OCI-LY1 (cell line): Measurements from ENCODE around the gene TFAP2E.

ENCODE experiments used
- H2AFZ ChIP-seq: fragments of 200-600 bp; sonication (generic), shearing (Covaris generic); 2 replicates; pipeline ENCODE4 v1.6.0; 2014; ENCODE audit warnings: antibody characterized with exemption, mild to moderate bottlenecking, low read length
- H3F3A ChIP-seq: fragments of 200-600 bp; sonication (generic), shearing (Covaris generic); 2 replicates; pipeline ENCODE4 v1.6.0; 2014; ENCODE audit warnings: mild to moderate bottlenecking, antibody characterized with exemption, low read length, moderate library complexity; ENCODE audit not compliant: insufficient read depth
- H3K27ac ChIP-seq: fragments of 200-600 bp; sonication (generic); 2 replicates; pipeline ENCODE4 v1.5.1; 2014; ENCODE audit warnings: low read length, mixed run types, mild to moderate bottlenecking, low read depth; ENCODE audit not compliant: poor library complexity, severe bottlenecking
- H3K27me3 ChIP-seq: fragments of 200-600 bp; sonication (generic); 2 replicates; pipeline ENCODE4 v1.6.0; 2014; ENCODE audit warnings: antibody characterized with exemption, mild to moderate bottlenecking, low read length, moderate library complexity; ENCODE audit not compliant: insufficient read depth
- H3K36me3 ChIP-seq: fragments of 200-600 bp; sonication (generic); 2 replicates; pipeline ENCODE4 v1.6.1; 2014; ENCODE audit warnings: mild to moderate bottlenecking, antibody characterized with exemption, low read length, moderate library complexity, mixed read lengths; ENCODE audit not compliant: insufficient read depth
- H3K4me1 ChIP-seq: fragments of 200-600 bp; sonication (generic); 2 replicates; pipeline ENCODE4 v1.5.1; 2014; ENCODE audit warnings: mild to moderate bottlenecking, low read length, moderate library complexity; ENCODE audit not compliant: insufficient read depth, severe bottlenecking
- H3K4me2 ChIP-seq: fragments of 200-600 bp; sonication (generic), shearing (Covaris generic); 2 replicates; pipeline ENCODE4 v1.6.1; 2014; ENCODE audit warnings: low read length
- H3K4me3 ChIP-seq: fragments of 200-600 bp; sonication (generic); 2 replicates; pipeline ENCODE4 v1.5.1; 2014; ENCODE audit warnings: low read length, low read depth, mild to moderate bottlenecking, mixed read lengths; ENCODE audit not compliant: poor library complexity, severe bottlenecking
- H3K79me2 ChIP-seq: fragments of 200-600 bp; shearing (Covaris generic); 2 replicates; pipeline ENCODE4 v1.6.1; 2016; ENCODE audit warnings: mixed run types, low read length, mixed read lengths; ENCODE audit not compliant: insufficient read depth
- H3K9ac ChIP-seq: fragments of 200-600 bp; sonication (generic), shearing (Covaris generic); 2 replicates; pipeline ENCODE4 v1.6.1; 2014; ENCODE audit warnings: mild to moderate bottlenecking, low read length, mixed read lengths
- H3K9me2 ChIP-seq: fragments of 200-600 bp; sonication (generic), shearing (Covaris generic); 2 replicates; pipeline ENCODE4 v1.6.1; 2014; ENCODE audit warnings: low read depth, mild to moderate bottlenecking, low read length, mixed read lengths
- H3K9me3 ChIP-seq: fragments of 200-600 bp; shearing (Covaris generic); 2 replicates; pipeline ENCODE4 v1.6.1; 2014; ENCODE audit warnings: low read length, mixed read lengths
- H4K20me1 ChIP-seq: fragments of 200-600 bp; sonication (generic), shearing (Covaris generic); 2 replicates; pipeline ENCODE4 v1.6.0; 2016; ENCODE audit warnings: mild to moderate bottlenecking, low read length; ENCODE audit not compliant: insufficient read depth
- CTCF ChIP-seq: fragments of 200-600 bp; sonication (generic), shearing (Covaris generic); IDR thresholded peaks from 2 replicates; pipeline ENCODE4 v1.5.1; 2017; ENCODE audit warnings: mild to moderate bottlenecking, antibody characterized with exemption, low read length, moderate library complexity, mixed read lengths
- EZH2 ChIP-seq: fragments of 200-600 bp; sonication (generic), shearing (Covaris generic); IDR thresholded peaks from 2 replicates; pipeline ENCODE4 v1.8.0; 2017; ENCODE audit warnings: borderline replicate concordance, mixed run types, mild to moderate bottlenecking, antibody characterized with exemption, low read length, moderate library complexity, mixed read lengths

TFAP2E gene

GRCh38 chr1:35597870-35598269, 24.8 kb downstream of the TFAP2E start:
- no peak for TF ChIP-seq CTCF
- no peak for TF ChIP-seq EZH2
- Histone ChIP-seq H3K27ac (no peak overlapping the region), H2AFZ (no peak overlapping the region), H3F3A (no peaks in the 10 kb centered on the region), H3K9me2 (no peaks in the 10 kb centered on the region), H3K4me2 (no peak overlapping the region), H4K20me1 (no peaks in the 10 kb centered on the region), H3K27me3 (no peaks in the 10 kb centered on the region), H3K9ac (no peak overlapping the region), H3K9me3 (no peaks in the 10 kb centered on the region), H3K4me1 (no peaks in the 10 kb centered on the region), H3K36me3 (peaks cover 29% of the 10 kb centered on the region), H3K79me2 (no peaks in the 10 kb centered on the region), H3K4me3 (no peak overlapping the region)

GRCh38 chr1:35598895-35599294, 25.8 kb downstream of the TFAP2E start:
- H3K36me3 ChIP-seq, result peaks cover 39% of the 10 kb centered on the region
- TF ChIP-seq EZH2 (no peak), CTCF (no peak)
- no peaks in the 10 kb centered on the region for H4K20me1 ChIP-seq
- no peaks in the 10 kb centered on the region for H3F3A ChIP-seq
- H3K4me1 ChIP-seq, result no peaks in the 10 kb centered on the region
- H3K9me3 ChIP-seq, result no peaks in the 10 kb centered on the region
- no peaks in the 10 kb centered on the region for H3K27me3 ChIP-seq
- H3K79me2 ChIP-seq, result no peaks in the 10 kb centered on the region
- H3K4me3 ChIP-seq, result no peak overlapping the region
- no peak overlapping the region for H3K9ac ChIP-seq
- H3K4me2 ChIP-seq, result no peak overlapping the region
- no peak overlapping the region for H3K27ac ChIP-seq
- H3K9me2 ChIP-seq, result no peaks in the 10 kb centered on the region
- no peak overlapping the region for H2AFZ ChIP-seq

- no peaks in the 10 kb centered on the region for H3K9me2 ChIP-seq
- no peak overlapping the region for H2AFZ ChIP-seq
- H3K4me2 ChIP-seq, result no peak overlapping the region
- H3K4me1 ChIP-seq, result no peaks in the 10 kb centered on the region
- H3K79me2 ChIP-seq, result no peaks in the 10 kb centered on the region
- no peak overlapping the region for H3K4me3 ChIP-seq
- H3F3A ChIP-seq, result no peaks in the 10 kb centered on the region
- no peak overlapping the region for H3K27ac ChIP-seq
- no peak overlapping the region for H3K9ac ChIP-seq
- TF ChIP-seq CTCF (no peak), EZH2 (no peak)
- H3K27me3 ChIP-seq, result no peaks in the 10 kb centered on the region
- H4K20me1 ChIP-seq, result no peaks in the 10 kb centered on the region
- H3K36me3 ChIP-seq, result peaks cover 44% of the 10 kb centered on the region
- H3K9me3 ChIP-seq, result no peaks in the 10 kb centered on the region
These were observed 26.3 kb downstream of the TFAP2E start for GRCh38 chr1:35599411-35599810.
